ENCODE results near the gene FOXL1. TPM values are rescaled to one million over a fixed set of nuclear protein-coding genes. Genes with fewer than 3 reads are reported as not detected.

The FOXL1 gene
- total RNA-seq, 1 experiment from 2014 or later: 0.11 TPM

- no peaks in the 10 kb centered on the region for H3K27me3 ChIP-seq (replicated peaks; ENCODE audit: control insufficient read depth, insufficient read depth, low read length)
- POLR2A ChIA-PET: no interaction called here
- H3K27me3 Mint-ChIP-seq (ENCODE audit: insufficient read depth, unreplicated experiment): peaks cover 20% of the 10 kb centered on the region
- H3K9me3 ChIP-seq: no peaks in the 10 kb centered on the region
- no peak overlapping the region for H3K4me3 Mint-ChIP-seq (ENCODE audit: unreplicated experiment)
- CTCF ChIA-PET: no interaction called here
- H3K9me3 Mint-ChIP-seq (ENCODE audit: unreplicated experiment): no peaks in the 10 kb centered on the region
- H3K4me3 ChIP-seq (ENCODE audit: low read depth, low read length): no peak overlapping the region
- intact Hi-C loops (cut with micrococcal nuclease; ENCODE audit: unreplicated experiment): no loop called here
- no peak for TF ChIP-seq CTCF (IDR thresholded peaks at IDR 0.05; ENCODE audit: insufficient read depth in 1 of 2, low read depth in 1 of 2, low read length in 1 of 2, severe bottlenecking in 1 of 2, unreplicated experiment in 1 of 2)
- H3K27ac Mint-ChIP-seq (ENCODE audit: unreplicated experiment): no peak overlapping the region
- DNase-seq: no peak
- H3K4me1 Mint-ChIP-seq (ENCODE audit: low read depth, unreplicated experiment): no peaks in the 10 kb centered on the region
- no peaks in the 10 kb centered on the region for H3K36me3 ChIP-seq (ENCODE audit: control insufficient read depth, insufficient read depth, low read length)
- no peaks in the 10 kb centered on the region for H3K36me3 Mint-ChIP-seq (ENCODE audit: insufficient read depth, unreplicated experiment)
- no peaks in the 10 kb centered on the region for H3K4me1 ChIP-seq
- BruUV-seq (replicated peaks): no TSS peak
Measured at GRCh38 chr16:86626284-86626683, 47.9 kb downstream of the FOXL1 start.

GRCh38 chr16:86626966-86627365 lies 48.6 kb downstream of the FOXL1 start:
- no peaks in the 10 kb centered on the region for H3K9me3 Mint-ChIP-seq (ENCODE audit: unreplicated experiment)
- no peak for DNase-seq
- H3K27me3 ChIP-seq (replicated peaks; ENCODE audit: control insufficient read depth, insufficient read depth, low read length): no peaks in the 10 kb centered on the region
- intact Hi-C loops (cut with micrococcal nuclease; ENCODE audit: unreplicated experiment): no loop called here
- H3K36me3 Mint-ChIP-seq (ENCODE audit: insufficient read depth, unreplicated experiment): no peaks in the 10 kb centered on the region
- H3K27ac Mint-ChIP-seq (ENCODE audit: unreplicated experiment): no peak overlapping the region
- ChIA-PET POLR2A (no interaction called here), CTCF (no interaction called here)
- no peak overlapping the region for H3K4me3 ChIP-seq (ENCODE audit: low read depth, low read length)
- no peaks in the 10 kb centered on the region for H3K36me3 ChIP-seq (ENCODE audit: control insufficient read depth, insufficient read depth, low read length)
- H3K4me3 Mint-ChIP-seq (ENCODE audit: unreplicated experiment): no peak overlapping the region
- H3K4me1 ChIP-seq: no peaks in the 10 kb centered on the region
- TF ChIP-seq CTCF (IDR thresholded peaks at IDR 0.05; ENCODE audit: insufficient read depth in 1 of 2, low read depth in 1 of 2, low read length in 1 of 2, severe bottlenecking in 1 of 2, unreplicated experiment in 1 of 2): no peak
- H3K9me3 ChIP-seq: no peaks in the 10 kb centered on the region
- H3K4me1 Mint-ChIP-seq (ENCODE audit: low read depth, unreplicated experiment): no peaks in the 10 kb centered on the region
- H3K27me3 Mint-ChIP-seq (ENCODE audit: insufficient read depth, unreplicated experiment): peaks cover 18% of the 10 kb centered on the region
- BruUV-seq (replicated peaks): no TSS peak

- H3K27ac Mint-ChIP-seq (ENCODE audit: unreplicated experiment): no peak overlapping the region
Measured at GRCh38 chr16:86628614-86629013, 50.3 kb downstream of the FOXL1 start.

More at GRCh38 chr16:86628614-86629013, 50.3 kb downstream of the FOXL1 start:
- H3K36me3 ChIP-seq (ENCODE audit: control insufficient read depth, insufficient read depth, low read length): no peaks in the 10 kb centered on the region
- no peaks in the 10 kb centered on the region for H3K36me3 Mint-ChIP-seq (ENCODE audit: insufficient read depth, unreplicated experiment)
- H3K27me3 Mint-ChIP-seq (ENCODE audit: insufficient read depth, unreplicated experiment): peaks cover 14% of the 10 kb centered on the region
- H3K9me3 Mint-ChIP-seq (ENCODE audit: unreplicated experiment): no peaks in the 10 kb centered on the region
- no peaks in the 10 kb centered on the region for H3K4me1 Mint-ChIP-seq (ENCODE audit: low read depth, unreplicated experiment)
- no peaks in the 10 kb centered on the region for H3K9me3 ChIP-seq
- H3K4me3 ChIP-seq (ENCODE audit: low read depth, low read length): no peak overlapping the region
- intact Hi-C loops (cut with micrococcal nuclease; ENCODE audit: unreplicated experiment): no loop called here
- H3K4me3 Mint-ChIP-seq (ENCODE audit: unreplicated experiment): no peak overlapping the region
- DNase-seq: no peak
- ChIA-PET POLR2A (no interaction called here), CTCF (no interaction called here)
- TF ChIP-seq CTCF (IDR thresholded peaks at IDR 0.05; ENCODE audit: insufficient read depth in 1 of 2, low read depth in 1 of 2, low read length in 1 of 2, severe bottlenecking in 1 of 2, unreplicated experiment in 1 of 2): no peak
- BruUV-seq (replicated peaks): no TSS peak
- no peaks in the 10 kb centered on the region for H3K4me1 ChIP-seq
- no peaks in the 10 kb centered on the region for H3K27me3 ChIP-seq (replicated peaks; ENCODE audit: control insufficient read depth, insufficient read depth, low read length)

Data from Caco-2 (cell line).